ENCODE measurements around the gene PRF1.

DNA sequence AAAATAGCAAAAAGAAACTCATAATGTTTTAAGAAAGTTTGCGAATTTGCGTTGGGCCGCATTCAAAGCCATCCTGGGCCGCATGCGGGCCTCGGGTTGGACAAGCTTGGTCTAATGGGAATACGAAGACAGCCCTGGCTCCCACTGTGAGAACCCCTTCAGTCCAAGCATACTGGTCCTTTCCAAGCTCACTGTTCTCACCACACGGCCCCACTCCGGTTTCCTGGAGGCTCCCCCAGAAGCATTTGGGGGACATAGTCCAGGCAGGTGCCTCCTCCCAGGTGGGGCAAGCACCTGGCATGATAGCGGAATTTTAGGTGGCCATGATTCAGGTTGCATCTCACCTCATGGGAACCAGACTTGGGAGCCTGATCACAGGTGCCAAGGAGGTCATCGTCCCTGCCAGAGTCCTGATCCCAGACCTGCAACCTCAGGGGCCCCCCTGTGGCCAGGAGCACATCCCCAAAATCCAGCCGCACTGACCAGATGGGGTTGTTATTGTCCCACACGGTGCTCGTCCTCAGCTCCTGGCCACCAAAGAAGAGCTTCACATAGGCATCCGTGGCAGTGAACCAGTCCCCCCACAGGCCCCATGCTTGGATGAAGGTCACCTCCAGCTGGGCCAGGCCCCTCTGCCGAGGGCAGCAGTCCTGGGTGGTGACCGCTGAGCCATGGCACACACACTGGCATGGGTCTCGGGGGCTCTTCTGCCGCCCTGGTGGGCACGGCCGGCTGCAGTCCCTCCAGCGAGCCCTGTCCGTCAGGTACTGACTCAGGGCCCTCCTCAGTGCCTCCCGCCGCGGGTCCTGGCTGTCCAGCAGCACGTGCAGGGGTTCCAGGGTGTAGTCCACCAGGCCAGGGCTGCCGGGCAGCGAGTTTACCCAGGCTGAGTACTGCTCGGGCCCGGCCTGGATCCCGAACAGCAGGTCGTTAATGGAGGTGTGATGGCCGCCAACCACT lies 4.4 kb downstream of the PRF1 start:
- TF ChIP-seq CTCF (conservative IDR thresholded peaks at IDR 0.05 in 1 of 2, IDR thresholded peaks at IDR 0.05 in 1 of 2; ENCODE audit: low read depth in 1 of 2, low read length in 2 of 2) = no peak
- TF ChIP-seq EZH2 (IDR thresholded peaks at IDR 0.05; ENCODE audit: low read length, missing control alignments) = no peak
